GM12891 (cell line): Measurements from ENCODE around the gene PIK3R3.

Source experiments
- PAX5 ChIP-seq: IDR thresholded peaks from 2 replicates; pipeline ENCODE4 v1.6.1; 2011; ENCODE audit warnings: low read length, moderate library complexity, mild to moderate bottlenecking; ENCODE audit not compliant: insufficient read depth, severe bottlenecking
- POLR2A ChIP-seq: IDR thresholded peaks from 2 replicates; pipeline ENCODE4 v1.6.1; 2011; ENCODE audit warnings: low read depth, low read length, control low read depth
- POLR2AphosphoS5 ChIP-seq: IDR thresholded peaks from 2 replicates; pipeline ENCODE4 v1.6.1; 2011; ENCODE audit warnings: low read depth, low read length, control low read depth
- POU2F2 ChIP-seq: IDR thresholded peaks from 2 replicates; pipeline ENCODE4 v1.6.1; 2011; ENCODE audit warnings: low read depth, mild to moderate bottlenecking, control low read depth, low read length, moderate library complexity
- SPI1 ChIP-seq: IDR thresholded peaks from 2 replicates; pipeline ENCODE4 v1.6.1; 2011; ENCODE audit warnings: low read depth, low read length, control low read depth
- TAF1 ChIP-seq: IDR thresholded peaks from 2 replicates; pipeline ENCODE4 v1.6.1; 2011; ENCODE audit warnings: low read depth, low read length, control low read depth

DNA sequence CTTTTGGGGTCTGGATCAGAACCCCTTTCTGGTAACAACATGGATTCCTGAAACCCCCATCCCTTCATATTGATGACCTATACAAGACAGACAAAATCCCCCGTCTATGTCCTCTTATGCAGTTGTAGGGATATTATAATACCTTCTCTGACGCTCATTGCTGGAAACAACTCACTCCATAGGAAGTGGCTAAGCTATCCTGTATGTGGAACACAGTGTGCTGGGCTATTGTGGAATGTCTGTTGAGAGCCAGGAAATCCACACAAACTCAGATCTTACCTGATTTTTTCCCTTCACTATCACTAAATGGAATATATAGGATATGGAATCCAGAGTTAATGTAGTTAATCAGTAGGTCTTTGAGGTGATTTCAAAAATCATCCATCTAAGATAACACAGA lies 17.7 kb upstream of the PIK3R3 start:
- TF ChIP-seq POLR2A (no peak), POLR2AphosphoS5 (no peak), TAF1 (no peak), SPI1 (no peak), PAX5 (no peak), POU2F2 (no peak)
